Neural cell (in vitro differentiated cells): ENCODE results near the gene SARS1. TPM values are rescaled to one million over a fixed set of nuclear protein-coding genes. Genes with fewer than 3 reads are reported as not detected.

Source experiments
- H2AFZ ChIP-seq: fragments of 200-600, 300-800 bp; sonication (generic), shearing (Covaris generic); 2 replicates; pipeline ENCODE4 v1.6.0; 2014; ENCODE audit warnings: low read depth, mild to moderate bottlenecking, antibody characterized with exemption, low read length, moderate library complexity
- H3F3A ChIP-seq: fragments of 200-600 bp; shearing (Covaris generic); 2 replicates; pipeline ENCODE4 v1.6.1; 2016; ENCODE audit warnings: mild to moderate bottlenecking, moderate library complexity, mixed read lengths, antibody characterized with exemption, low read length; ENCODE audit not compliant: insufficient read depth, poor library complexity, severe bottlenecking
- H3K27ac ChIP-seq: fragments of 200-600, 300-800 bp; sonication (generic), shearing (Covaris generic); 2 replicates; pipeline ENCODE4 v1.5.1; 2014; ENCODE audit warnings: mild to moderate bottlenecking, low read length, moderate library complexity
- H3K27me3 ChIP-seq: fragments of 300-800, 200-600 bp; sonication (generic), shearing (Covaris generic); 2 replicates; pipeline ENCODE4 v1.6.0; 2014; ENCODE audit warnings: mild to moderate bottlenecking, low read depth, low read length, moderate library complexity; ENCODE audit not compliant: insufficient read depth
- H3K36me3 ChIP-seq: fragments of 300-800, 200-600 bp; sonication (generic), shearing (Covaris generic); 2 replicates; pipeline ENCODE4 v1.5.1; 2014; ENCODE audit warnings: mild to moderate bottlenecking, antibody characterized with exemption, low read length, moderate library complexity; ENCODE audit not compliant: insufficient read depth
- H3K4me2 ChIP-seq: fragments of 300-800, 200-600 bp; sonication (generic), shearing (Covaris generic); 2 replicates; pipeline ENCODE4 v1.6.0; 2014; ENCODE audit warnings: mild to moderate bottlenecking, low read length
- H3K4me3 ChIP-seq: fragments of 300-800, 200-600 bp; sonication (generic), shearing (Covaris generic); 2 replicates; pipeline ENCODE4 v1.5.1; 2014; ENCODE audit warnings: mild to moderate bottlenecking, low read length, moderate library complexity
- H3K79me2 ChIP-seq: fragments of 200-600 bp; shearing (Covaris generic); replicated peaks from 2 replicates; pipeline ENCODE4 v1.6.0; 2014; ENCODE audit warnings: mild to moderate bottlenecking, low read length, moderate library complexity; ENCODE audit not compliant: insufficient read depth
- H3K9ac ChIP-seq: fragments of 300-800, 200-600 bp; sonication (generic), shearing (Covaris generic); 2 replicates; pipeline ENCODE4 v1.6.1; 2016; ENCODE audit warnings: mild to moderate bottlenecking, low read length, mixed read lengths
- H3K9me2 ChIP-seq: fragments of 200-600 bp; shearing (Covaris generic); 2 replicates; pipeline ENCODE4 v1.6.1; 2016; ENCODE audit warnings: mild to moderate bottlenecking, low read length, mixed read lengths; ENCODE audit not compliant: insufficient read depth
- H3K9me3 ChIP-seq: fragments of 200-600, 300-800 bp; sonication (generic), shearing (Covaris generic); 2 replicates; pipeline ENCODE4 v1.6.1; 2016; ENCODE audit warnings: mild to moderate bottlenecking, mixed run types, low read length, moderate library complexity, mixed read lengths
- H4K20me1 ChIP-seq: fragments of 200-600 bp; shearing (Covaris generic); 2 replicates; pipeline ENCODE4 v1.6.1; 2016; ENCODE audit warnings: mild to moderate bottlenecking, mixed run types; ENCODE audit not compliant: insufficient read depth
- EP300 ChIP-seq: fragments of 450-650 bp; conservative IDR thresholded peaks from 2 replicates; pipeline ENCODE4 v1.6.1; 2014; ENCODE audit warnings: antibody characterized with exemption, mild to moderate bottlenecking, moderate library complexity; ENCODE audit not compliant: poor library complexity, severe bottlenecking
- EZH2 ChIP-seq: fragments of 200-600, 300-800 bp; shearing (Covaris generic), sonication (generic); IDR thresholded peaks from 2 replicates; pipeline ENCODE4 v1.6.1; 2014; ENCODE audit warnings: antibody characterized with exemption, low read length, borderline replicate concordance, mild to moderate bottlenecking; ENCODE audit not compliant: insufficient read depth, poor library complexity, severe bottlenecking
- MXI1 ChIP-seq: fragments of 450-650 bp; conservative IDR thresholded peaks from 2 replicates; pipeline ENCODE4 v1.6.1; 2014; ENCODE audit warnings: antibody characterized with exemption, mild to moderate bottlenecking; ENCODE audit not compliant: poor library complexity, severe bottlenecking
- POLR2AphosphoS5 ChIP-seq: IDR thresholded peaks from 2 replicates; pipeline ENCODE4 v1.6.1; 2012
- RAD21 ChIP-seq: fragments of 450-650 bp; conservative IDR thresholded peaks from 2 replicates; pipeline ENCODE4 v1.6.1; 2014; ENCODE audit warnings: antibody characterized with exemption, mild to moderate bottlenecking, moderate library complexity
- SMC3 ChIP-seq: fragments of 450-650 bp; conservative IDR thresholded peaks from 2 replicates; pipeline ENCODE4 v1.6.1; 2014; ENCODE audit warnings: antibody characterized with exemption, mild to moderate bottlenecking, moderate library complexity; ENCODE audit not compliant: poor library complexity
- TAF1 ChIP-seq: IDR thresholded peaks from 2 replicates; pipeline ENCODE4 v1.6.1; 2012; ENCODE audit warnings: low read depth
- polyA plus RNA-seq: library from polyadenylated mRNA; depleted of rRNA; stranded (reverse); fragments of >200 nt; gene quantifications from 2 replicates; pipeline ENCODE4 v1.2.3, GENCODE V29; 2014
- TF ChIP-seq, protein P1 (sequence below): IDR thresholded peaks from 2 replicates; pipeline ENCODE4 v1.6.1; 2012; ENCODE audit warnings: borderline replicate concordance
- TF ChIP-seq, protein P2 (sequence below): fragments of 450-650 bp; IDR thresholded peaks from 2 replicates; pipeline ENCODE4 v1.5.1; 2014; ENCODE audit warnings: antibody characterized with exemption, mild to moderate bottlenecking, moderate library complexity; ENCODE audit not compliant: poor library complexity, severe bottlenecking

Gene SARS1
- polyA plus RNA-seq, 1 donor from 2014 or later: 281 TPM

DNA sequence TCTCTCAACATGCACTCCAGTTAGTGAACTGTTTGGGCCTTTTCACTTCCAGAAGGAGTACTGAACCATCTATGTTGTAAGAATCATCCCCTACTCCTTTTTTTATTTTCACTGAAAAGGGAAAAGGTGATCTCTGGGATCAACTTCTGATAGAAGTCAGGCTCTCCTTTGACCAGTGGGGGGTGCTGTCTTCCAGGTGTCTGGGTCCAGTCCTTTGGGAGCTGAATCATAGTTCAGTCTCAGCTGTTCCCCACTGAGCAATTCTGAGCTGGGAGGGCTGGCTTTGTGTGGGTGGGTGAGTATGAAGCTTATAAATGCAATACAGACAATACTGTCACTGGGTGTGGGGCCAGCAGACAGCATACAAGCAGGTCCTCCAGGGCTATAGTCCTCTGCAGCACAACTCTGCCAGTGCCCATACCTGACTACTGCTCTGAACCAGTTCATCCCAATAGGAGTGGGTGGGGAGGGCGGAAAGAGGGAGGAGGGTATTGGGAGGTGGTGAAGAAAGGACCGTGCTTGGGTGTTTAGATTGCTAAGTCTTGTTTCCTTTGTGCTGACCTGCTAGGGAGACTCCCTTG lies 12.5 kb upstream of the SARS1 start:
- no peak overlapping the region for H3K4me3 ChIP-seq
- no peaks in the 10 kb centered on the region for H3K79me2 ChIP-seq
- H3K4me2 ChIP-seq: no peak overlapping the region
- no peak overlapping the region for H3K9ac ChIP-seq
- no peaks in the 10 kb centered on the region for H3K36me3 ChIP-seq
- H3F3A ChIP-seq: no peaks in the 10 kb centered on the region
- no peak overlapping the region for H3K27ac ChIP-seq
- H2AFZ ChIP-seq: no peak overlapping the region
- no peaks in the 10 kb centered on the region for H4K20me1 ChIP-seq
- H3K9me2 ChIP-seq: no peaks in the 10 kb centered on the region
- no peaks in the 10 kb centered on the region for H3K9me3 ChIP-seq
- no peaks in the 10 kb centered on the region for H3K27me3 ChIP-seq
- TF ChIP-seq RAD21 (peak; percentile 16), SMC3 (no peak)

DNA sequence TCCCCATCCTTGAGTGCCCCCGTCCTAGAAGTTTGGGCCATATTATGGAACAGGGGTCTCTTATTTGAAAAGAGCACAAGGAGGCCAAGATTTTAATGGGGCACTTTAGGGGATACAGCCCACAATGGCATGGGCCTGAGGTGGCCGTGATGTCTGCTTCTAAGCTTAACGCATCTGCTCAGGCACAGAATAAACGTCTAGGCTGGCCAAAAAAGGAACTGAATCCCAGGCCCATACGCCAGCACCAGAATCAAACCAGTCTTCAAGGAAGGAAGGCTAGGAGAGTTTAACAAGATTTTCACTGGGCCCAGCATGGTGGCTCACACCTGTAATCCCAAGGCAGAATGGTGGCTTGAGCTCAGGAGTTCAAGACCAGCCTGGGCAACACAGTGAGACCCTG lies 9.2 kb upstream of the SARS1 start:
- H3K4me2 ChIP-seq: no peak overlapping the region
- no peak overlapping the region for H3K9ac ChIP-seq
- no peak overlapping the region for H2AFZ ChIP-seq
- no peaks in the 10 kb centered on the region for H3K9me3 ChIP-seq
- no peaks in the 10 kb centered on the region for H3K36me3 ChIP-seq
- H3K27ac ChIP-seq: no peak overlapping the region
- no peaks in the 10 kb centered on the region for H4K20me1 ChIP-seq
- H3K9me2 ChIP-seq: no peaks in the 10 kb centered on the region
- no peaks in the 10 kb centered on the region for H3K27me3 ChIP-seq
- H3F3A ChIP-seq: no peaks in the 10 kb centered on the region
- TF ChIP-seq, protein P1, sequence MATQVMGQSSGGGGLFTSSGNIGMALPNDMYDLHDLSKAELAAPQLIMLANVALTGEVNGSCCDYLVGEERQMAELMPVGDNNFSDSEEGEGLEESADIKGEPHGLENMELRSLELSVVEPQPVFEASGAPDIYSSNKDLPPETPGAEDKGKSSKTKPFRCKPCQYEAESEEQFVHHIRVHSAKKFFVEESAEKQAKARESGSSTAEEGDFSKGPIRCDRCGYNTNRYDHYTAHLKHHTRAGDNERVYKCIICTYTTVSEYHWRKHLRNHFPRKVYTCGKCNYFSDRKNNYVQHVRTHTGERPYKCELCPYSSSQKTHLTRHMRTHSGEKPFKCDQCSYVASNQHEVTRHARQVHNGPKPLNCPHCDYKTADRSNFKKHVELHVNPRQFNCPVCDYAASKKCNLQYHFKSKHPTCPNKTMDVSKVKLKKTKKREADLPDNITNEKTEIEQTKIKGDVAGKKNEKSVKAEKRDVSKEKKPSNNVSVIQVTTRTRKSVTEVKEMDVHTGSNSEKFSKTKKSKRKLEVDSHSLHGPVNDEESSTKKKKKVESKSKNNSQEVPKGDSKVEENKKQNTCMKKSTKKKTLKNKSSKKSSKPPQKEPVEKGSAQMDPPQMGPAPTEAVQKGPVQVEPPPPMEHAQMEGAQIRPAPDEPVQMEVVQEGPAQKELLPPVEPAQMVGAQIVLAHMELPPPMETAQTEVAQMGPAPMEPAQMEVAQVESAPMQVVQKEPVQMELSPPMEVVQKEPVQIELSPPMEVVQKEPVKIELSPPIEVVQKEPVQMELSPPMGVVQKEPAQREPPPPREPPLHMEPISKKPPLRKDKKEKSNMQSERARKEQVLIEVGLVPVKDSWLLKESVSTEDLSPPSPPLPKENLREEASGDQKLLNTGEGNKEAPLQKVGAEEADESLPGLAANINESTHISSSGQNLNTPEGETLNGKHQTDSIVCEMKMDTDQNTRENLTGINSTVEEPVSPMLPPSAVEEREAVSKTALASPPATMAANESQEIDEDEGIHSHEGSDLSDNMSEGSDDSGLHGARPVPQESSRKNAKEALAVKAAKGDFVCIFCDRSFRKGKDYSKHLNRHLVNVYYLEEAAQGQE: no peak
- TF ChIP-seq EZH2: no peak
- TF ChIP-seq TAF1: no peak
- TF ChIP-seq MXI1: no peak
- no peak for TF ChIP-seq SMC3
- TF ChIP-seq, protein P2, sequence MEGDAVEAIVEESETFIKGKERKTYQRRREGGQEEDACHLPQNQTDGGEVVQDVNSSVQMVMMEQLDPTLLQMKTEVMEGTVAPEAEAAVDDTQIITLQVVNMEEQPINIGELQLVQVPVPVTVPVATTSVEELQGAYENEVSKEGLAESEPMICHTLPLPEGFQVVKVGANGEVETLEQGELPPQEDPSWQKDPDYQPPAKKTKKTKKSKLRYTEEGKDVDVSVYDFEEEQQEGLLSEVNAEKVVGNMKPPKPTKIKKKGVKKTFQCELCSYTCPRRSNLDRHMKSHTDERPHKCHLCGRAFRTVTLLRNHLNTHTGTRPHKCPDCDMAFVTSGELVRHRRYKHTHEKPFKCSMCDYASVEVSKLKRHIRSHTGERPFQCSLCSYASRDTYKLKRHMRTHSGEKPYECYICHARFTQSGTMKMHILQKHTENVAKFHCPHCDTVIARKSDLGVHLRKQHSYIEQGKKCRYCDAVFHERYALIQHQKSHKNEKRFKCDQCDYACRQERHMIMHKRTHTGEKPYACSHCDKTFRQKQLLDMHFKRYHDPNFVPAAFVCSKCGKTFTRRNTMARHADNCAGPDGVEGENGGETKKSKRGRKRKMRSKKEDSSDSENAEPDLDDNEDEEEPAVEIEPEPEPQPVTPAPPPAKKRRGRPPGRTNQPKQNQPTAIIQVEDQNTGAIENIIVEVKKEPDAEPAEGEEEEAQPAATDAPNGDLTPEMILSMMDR: no peak
- no peak for TF ChIP-seq EP300
- no peak for TF ChIP-seq RAD21
- TF ChIP-seq POLR2AphosphoS5: no peak
- H3K4me3 ChIP-seq: no peak overlapping the region
- H3K79me2 ChIP-seq: no peaks in the 10 kb centered on the region

DNA sequence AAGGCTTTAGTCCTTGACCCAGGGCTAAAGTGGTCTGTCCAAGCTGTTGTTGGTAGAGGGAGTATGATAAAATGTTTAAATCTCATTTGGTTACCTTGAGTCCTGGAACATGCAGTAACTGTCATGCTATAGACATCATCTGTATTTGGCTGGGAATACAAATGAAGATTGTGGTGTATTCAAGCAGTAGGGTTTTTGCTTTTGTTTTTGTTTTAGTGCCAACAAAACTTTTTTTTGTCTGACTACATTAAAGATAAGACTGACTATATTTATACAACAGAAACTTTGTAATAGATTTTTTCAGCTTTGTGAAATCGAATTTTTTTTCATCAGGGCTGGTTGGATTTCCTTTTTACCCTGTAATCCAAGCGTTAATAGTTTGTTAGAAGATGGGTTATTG lies 7.4 kb upstream of the SARS1 start:
- H3K4me3 ChIP-seq: no peak overlapping the region
- H3K9me2 ChIP-seq: no peaks in the 10 kb centered on the region
- H3K27me3 ChIP-seq: no peaks in the 10 kb centered on the region
- no peak overlapping the region for H3K9ac ChIP-seq
- H3K36me3 ChIP-seq: no peaks in the 10 kb centered on the region
- no peaks in the 10 kb centered on the region for H3K9me3 ChIP-seq
- no peaks in the 10 kb centered on the region for H4K20me1 ChIP-seq
- H2AFZ ChIP-seq: no peak overlapping the region
- no peaks in the 10 kb centered on the region for H3F3A ChIP-seq
- no peak for TF ChIP-seq MXI1
- no peak for TF ChIP-seq EP300
- no peak for TF ChIP-seq EZH2
- TF ChIP-seq, protein P2: no peak
- TF ChIP-seq TAF1: no peak
- TF ChIP-seq SMC3: no peak
- no peak for TF ChIP-seq POLR2AphosphoS5
- TF ChIP-seq, protein P1: no peak
- no peak for TF ChIP-seq RAD21
- no peak overlapping the region for H3K27ac ChIP-seq
- H3K4me2 ChIP-seq: no peak overlapping the region
- H3K79me2 ChIP-seq: no peaks in the 10 kb centered on the region
